Measurements from ENCODE around the gene GJA9.
A peak's percentile ranks its signal among the peaks of the same experiment; 100 is the strongest.
"Not testable (repeated sequence)": the region's sequence is repeated elsewhere in the genome, so short reads cannot be mapped to it uniquely, and the experiment has no call there.

The GJA9 gene

GRCh38 chr1:38859561-38860453 lies 21.6 kb downstream of the GJA9 start, which contains the start of gene RRAGC:
RRAGC (minus strand) TSS chr1:38859772; CDS start chr1:38859646, 126 bp downstream.
- Mint-ChIP-seq H3K36me3 (ENCODE audit: low read depth) (peaks cover 13% of the 10 kb centered on the region), H3K9me3 (no peaks in the 10 kb centered on the region), H3K27ac (peak within 1 kb of the TSS; percentile 79), H3K4me1 (ENCODE audit: low read depth) (peaks cover 33% of the 10 kb centered on the region), H3K27me3 (ENCODE audit: low read depth) (no peaks in the 10 kb centered on the region), H3K4me3 (peak within 1 kb of the TSS; percentile 92)

GRCh38 chr1:38858833-38859560 lies 22.4 kb downstream of the GJA9 start:
- Mint-ChIP-seq H3K9me3 (no peaks in the 10 kb centered on the region), H3K4me1 (ENCODE audit: low read depth) (peaks cover 36% of the 10 kb centered on the region), H3K36me3 (ENCODE audit: low read depth) (peaks cover 16% of the 10 kb centered on the region), H3K4me3 (peak overlapping the region; percentile 90), H3K27ac (peak overlapping the region; percentile 69), H3K27me3 (ENCODE audit: low read depth) (no peaks in the 10 kb centered on the region)

- H3K36me3 Mint-ChIP-seq (ENCODE audit: low read depth): peaks cover 30% of the 10 kb centered on the region
- H3K27ac Mint-ChIP-seq: no peak overlapping the region
- peaks cover 26% of the 10 kb centered on the region for H3K4me1 Mint-ChIP-seq (ENCODE audit: low read depth)
- H3K9me3 Mint-ChIP-seq: no peaks in the 10 kb centered on the region
- H3K27me3 Mint-ChIP-seq (ENCODE audit: low read depth): no peaks in the 10 kb centered on the region
- H3K4me3 Mint-ChIP-seq: no peak overlapping the region
Measured at GRCh38 chr1:38852780-38853179, 28.6 kb downstream of the GJA9 start.

- Mint-ChIP-seq H3K27me3 (ENCODE audit: low read depth) (no peaks in the 10 kb centered on the region), H3K27ac (no peak overlapping the region), H3K36me3 (ENCODE audit: low read depth) (peaks cover 45% of the 10 kb centered on the region), H3K4me1 (ENCODE audit: low read depth) (peaks cover 9% of the 10 kb centered on the region), H3K9me3 (no peaks in the 10 kb centered on the region), H3K4me3 (no peak overlapping the region)
Measured at GRCh38 chr1:38848071-38848470, 33.3 kb downstream of the GJA9 start.

DNA sequence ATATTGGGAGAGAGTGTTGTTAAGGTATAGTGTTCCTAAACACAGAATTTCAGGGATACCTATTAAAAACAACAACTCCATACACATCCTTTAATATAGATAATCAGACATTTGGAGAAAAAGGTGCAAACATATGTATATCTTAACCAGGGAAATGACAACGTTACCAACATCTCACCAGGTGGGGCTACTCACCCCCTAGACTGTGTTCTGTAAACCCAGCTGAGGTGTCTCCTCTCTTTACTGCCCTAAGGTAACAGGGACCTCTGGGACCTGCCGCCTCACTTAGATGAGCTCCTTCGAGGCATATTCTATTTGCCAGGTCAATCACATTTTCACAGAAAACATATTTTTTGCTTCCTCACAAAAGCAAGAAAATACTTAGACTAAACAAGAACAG lies 35.2 kb downstream of the GJA9 start:
- Mint-ChIP-seq H3K27ac (no peak overlapping the region), H3K4me1 (ENCODE audit: low read depth) (peaks cover 2% of the 10 kb centered on the region), H3K36me3 (ENCODE audit: low read depth) (peaks cover 35% of the 10 kb centered on the region)

GRCh38 chr1:38845088-38845487 lies 36.3 kb downstream of the GJA9 start:
- H3K4me1 Mint-ChIP-seq (ENCODE audit: low read depth); H3K27ac Mint-ChIP-seq; H3K4me3 Mint-ChIP-seq; H3K9me3 Mint-ChIP-seq; H3K27me3 Mint-ChIP-seq (ENCODE audit: low read depth): not testable (repeated sequence)
- H3K36me3 Mint-ChIP-seq (ENCODE audit: low read depth): peaks cover 35% of the 10 kb centered on the region

More for the DNA sequence above, 35.2 kb downstream of the GJA9 start:
- no peak overlapping the region for H3K4me3 Mint-ChIP-seq
- H3K27me3 Mint-ChIP-seq (ENCODE audit: low read depth): no peaks in the 10 kb centered on the region
- H3K9me3 Mint-ChIP-seq: no peaks in the 10 kb centered on the region

DNA sequence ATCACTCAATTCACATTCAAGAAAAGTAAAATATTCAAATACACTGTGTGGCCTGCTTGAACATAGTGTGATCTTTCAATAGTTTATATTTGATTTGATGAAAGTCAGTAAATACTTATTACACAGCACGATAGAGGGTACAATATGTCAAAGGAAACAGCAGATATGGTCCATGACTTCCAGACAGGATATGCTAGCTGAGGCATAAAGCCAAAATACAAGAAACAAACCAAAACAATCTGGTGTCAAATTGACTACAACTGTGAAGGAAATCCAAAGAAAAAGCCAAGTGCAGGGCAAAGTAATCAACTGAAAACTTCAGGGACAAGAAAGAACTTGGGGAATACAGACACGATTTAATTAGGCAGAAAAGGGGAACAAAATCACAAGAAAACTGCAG lies 41.1 kb downstream of the GJA9 start:
- no peak overlapping the region for H3K27ac Mint-ChIP-seq
- H3K9me3 Mint-ChIP-seq: no peaks in the 10 kb centered on the region
- no peaks in the 10 kb centered on the region for H3K27me3 Mint-ChIP-seq (ENCODE audit: low read depth)
- peaks cover 30% of the 10 kb centered on the region for H3K36me3 Mint-ChIP-seq (ENCODE audit: low read depth)
- no peak overlapping the region for H3K4me3 Mint-ChIP-seq
- H3K4me1 Mint-ChIP-seq (ENCODE audit: low read depth): peaks cover 3% of the 10 kb centered on the region

- H3K9me3 Mint-ChIP-seq: no peaks in the 10 kb centered on the region
- no peak overlapping the region for H3K27ac Mint-ChIP-seq
Measured at GRCh38 chr1:38839363-38839762, 42.0 kb downstream of the GJA9 start.

GRCh38 chr1:38836316-38836715 lies 45.1 kb downstream of the GJA9 start:
- H3K4me1 Mint-ChIP-seq (ENCODE audit: low read depth); H3K4me3 Mint-ChIP-seq; H3K27ac Mint-ChIP-seq; H3K9me3 Mint-ChIP-seq: not testable (repeated sequence)
- H3K36me3 Mint-ChIP-seq (ENCODE audit: low read depth): peaks cover 13% of the 10 kb centered on the region
- H3K27me3 Mint-ChIP-seq (ENCODE audit: low read depth): peaks cover 15% of the 10 kb centered on the region

More at GRCh38 chr1:38839363-38839762, 42.0 kb downstream of the GJA9 start:
- Mint-ChIP-seq H3K36me3 (ENCODE audit: low read depth) (peaks cover 22% of the 10 kb centered on the region), H3K4me1 (ENCODE audit: low read depth) (peaks cover 3% of the 10 kb centered on the region), H3K27me3 (ENCODE audit: low read depth) (peaks cover 6% of the 10 kb centered on the region), H3K4me3 (no peak overlapping the region)

DNA sequence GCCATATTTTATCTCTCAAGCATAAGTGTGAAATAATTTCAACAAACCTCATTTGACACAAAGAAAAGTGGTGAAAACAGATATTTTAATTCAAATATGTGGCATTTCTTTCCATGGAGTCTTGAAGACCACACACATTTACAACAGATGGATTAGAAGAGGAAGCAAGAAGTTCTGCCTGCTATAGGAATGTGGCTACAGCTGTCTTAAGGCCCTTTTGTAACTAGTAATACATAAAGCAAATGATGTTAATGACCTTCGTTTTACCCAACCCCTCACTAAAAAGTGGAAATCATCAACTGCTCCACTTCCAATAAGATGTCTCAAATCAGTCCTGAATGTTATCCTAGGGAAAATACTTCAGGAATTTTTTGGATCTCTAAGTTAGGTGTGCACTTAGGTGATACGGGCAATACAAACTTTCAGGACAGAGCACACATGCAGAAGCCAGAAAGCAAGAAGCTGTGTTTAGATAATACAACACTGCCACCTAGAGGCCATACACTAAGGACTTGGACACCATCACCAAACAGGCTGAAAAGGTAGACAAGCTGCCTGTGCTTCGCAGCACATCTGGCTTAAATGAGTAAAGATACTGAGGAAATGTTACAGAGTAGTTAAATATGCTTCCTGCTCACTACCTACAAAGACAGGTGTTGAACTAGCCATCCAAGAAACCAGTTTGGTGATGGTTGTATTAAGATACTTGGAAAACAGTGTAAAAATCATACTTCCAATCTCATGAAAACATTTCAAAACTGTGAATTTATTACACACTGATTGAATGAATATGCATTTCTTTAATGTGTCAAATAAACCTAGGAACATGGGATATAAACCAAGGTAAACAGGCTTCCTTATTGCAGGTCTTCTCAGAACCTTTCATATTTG lies 46.2 kb downstream of the GJA9 start:
- peaks cover 11% of the 10 kb centered on the region for H3K36me3 Mint-ChIP-seq (ENCODE audit: low read depth)
- peaks cover 21% of the 10 kb centered on the region for H3K27me3 Mint-ChIP-seq (ENCODE audit: low read depth)
- H3K4me1 Mint-ChIP-seq (ENCODE audit: low read depth): no peaks in the 10 kb centered on the region
- H3K9me3 Mint-ChIP-seq: no peaks in the 10 kb centered on the region
- H3K4me3 Mint-ChIP-seq: no peak overlapping the region
- no peak overlapping the region for H3K27ac Mint-ChIP-seq

GRCh38 chr1:38834221-38834782 lies 47.1 kb downstream of the GJA9 start:
- no peaks in the 10 kb centered on the region for H3K9me3 Mint-ChIP-seq
- no peak overlapping the region for H3K27ac Mint-ChIP-seq
- H3K4me3 Mint-ChIP-seq: no peak overlapping the region

DNA sequence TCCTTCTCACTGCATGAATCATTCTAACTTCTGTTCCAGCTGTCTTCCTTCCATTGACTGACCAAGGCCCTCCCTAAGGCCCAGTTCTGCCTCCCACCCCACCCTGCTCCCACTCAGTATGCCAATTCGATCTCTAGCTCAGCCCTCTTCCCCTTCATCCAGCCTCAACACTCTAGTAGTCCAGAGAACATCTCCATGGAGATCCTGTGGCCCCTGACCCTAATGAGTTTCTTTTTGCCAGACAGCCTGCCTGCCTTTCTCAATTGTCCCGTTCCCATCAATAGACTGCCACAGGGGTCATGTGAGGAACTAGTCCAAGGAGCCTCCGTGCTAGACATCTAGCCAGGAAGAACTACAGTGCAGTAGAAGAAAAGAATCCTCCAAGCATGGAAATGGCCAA lies 48.2 kb downstream of the GJA9 start:
- H3K4me3 Mint-ChIP-seq: no peak overlapping the region
- H3K27ac Mint-ChIP-seq: no peak overlapping the region
- H3K9me3 Mint-ChIP-seq: no peaks in the 10 kb centered on the region
- H3K4me1 Mint-ChIP-seq (ENCODE audit: low read depth): no peaks in the 10 kb centered on the region
- no peaks in the 10 kb centered on the region for H3K36me3 Mint-ChIP-seq (ENCODE audit: low read depth)
- H3K27me3 Mint-ChIP-seq (ENCODE audit: low read depth): peaks cover 33% of the 10 kb centered on the region

More at GRCh38 chr1:38834221-38834782, 47.1 kb downstream of the GJA9 start:
- Mint-ChIP-seq H3K4me1 (ENCODE audit: low read depth) (no peaks in the 10 kb centered on the region), H3K36me3 (ENCODE audit: low read depth) (peaks cover 7% of the 10 kb centered on the region), H3K27me3 (ENCODE audit: low read depth) (peaks cover 29% of the 10 kb centered on the region)

GRCh38 chr1:38832370-38832734 lies 49.0 kb downstream of the GJA9 start:
- Mint-ChIP-seq H3K4me3 (no peak overlapping the region), H3K4me1 (ENCODE audit: low read depth) (no peaks in the 10 kb centered on the region), H3K36me3 (ENCODE audit: low read depth) (no peaks in the 10 kb centered on the region), H3K9me3 (no peaks in the 10 kb centered on the region), H3K27ac (no peak overlapping the region), H3K27me3 (ENCODE audit: low read depth) (peaks cover 33% of the 10 kb centered on the region)
